Stimulated activated CD8-positive, alpha-beta memory T cell treated with anti-CD3 and anti-CD28 coated beads, Interleukin-12 subunit alpha, Interleukin-12 subunit beta, amount 100 ng/mL, for 24 hours (primary cell): ENCODE data around the gene COMMD9.

Source experiments
- DNase-seq: peaks from one replicate; pipeline ENCODE4 v3.0.0-alpha.2; 2020; ENCODE audit errors: extremely low read depth

The COMMD9 gene

DNA sequence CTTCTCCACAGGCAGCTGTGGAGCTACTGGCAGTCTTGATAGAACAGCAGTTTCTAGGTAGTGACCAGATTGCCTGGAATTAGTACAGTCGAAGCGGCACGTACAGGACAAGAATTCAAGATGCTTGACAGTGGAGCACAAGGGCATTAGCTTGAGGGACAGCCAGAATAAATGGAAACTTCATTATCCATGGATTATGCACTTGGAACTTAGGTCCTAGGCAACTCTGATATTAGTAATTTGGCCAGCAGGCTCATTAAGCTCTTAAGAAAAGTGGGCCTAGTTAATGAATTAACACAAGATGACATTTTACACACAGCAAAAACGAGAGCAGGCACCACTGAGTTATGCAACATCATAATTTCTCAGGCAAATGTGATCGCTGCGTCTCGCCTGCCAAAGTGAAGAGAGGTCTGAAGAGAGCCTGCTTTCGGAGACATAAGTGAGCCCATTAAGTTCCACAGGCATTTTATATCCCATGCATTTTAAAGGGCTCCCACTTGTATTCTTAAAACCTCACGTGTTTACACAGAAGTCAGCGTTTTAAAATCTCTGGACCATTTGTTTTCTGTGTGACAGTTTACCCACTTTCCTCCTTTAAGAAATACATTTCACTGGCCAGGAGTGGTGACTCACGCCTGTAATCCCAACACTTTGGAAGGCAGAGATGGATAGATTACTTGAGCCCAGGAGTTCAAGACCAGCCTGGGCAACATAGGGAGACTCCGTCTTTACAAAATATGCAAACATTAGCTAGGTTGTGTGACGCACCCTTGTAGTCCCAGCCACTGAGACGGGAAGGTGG is 66.2 kb downstream of the COMMD9 start:
- DNase-seq: no peak
